ENCODE measurements around the gene FBXO27.

- no peak for TF ChIP-seq POLR2AphosphoS5 (IDR thresholded peaks at IDR 0.05; ENCODE audit: low read depth, low read length)
- TF ChIP-seq POLR2A (IDR thresholded peaks at IDR 0.05; ENCODE audit: low read depth, low read length): no peak
Observed at GRCh38 chr19:39003188-39003587, 29.2 kb downstream of the FBXO27 start.

Data from GM12892 (cell line).